Sigmoid colon (tissue), 4 donors: ENCODE data around the gene CHCHD6.

Experiments used
- EP300 ChIP-seq, 4 donors: sonication (generic); formaldehyde crosslinking; IDR thresholded peaks; one replicate each; pipeline ENCODE4 v1.6.1; 2017; ENCODE audit warnings: antibody characterized with exemption in 4 of 4
- POLR2A ChIP-seq, 2 donors: fragments of 450-650 bp; IDR thresholded peaks; one replicate each; pipeline ENCODE4 v1.6.1; 2016; ENCODE audit warnings: antibody characterized with exemption in 2 of 2, mild to moderate bottlenecking in 2 of 2, moderate library complexity in 2 of 2
- POLR2AphosphoS5 ChIP-seq, 4 donors: sonication (generic); formaldehyde crosslinking; IDR thresholded peaks; one replicate each; pipeline ENCODE4 v1.6.1; 2017; ENCODE audit warnings: antibody characterized with exemption in 4 of 4
- TF ChIP-seq, protein P1 (sequence below), 4 experiments: fragments of 450-650 bp in 3 of 4; fragments of 200-600 bp in 1 of 4; IDR thresholded peaks; one replicate each; pipeline ENCODE4 v1.5.1; 2016 to 2019; ENCODE audit warnings: antibody characterized with exemption in 4 of 4, mild to moderate bottlenecking in 3 of 4, moderate library complexity in 2 of 4

DNA sequence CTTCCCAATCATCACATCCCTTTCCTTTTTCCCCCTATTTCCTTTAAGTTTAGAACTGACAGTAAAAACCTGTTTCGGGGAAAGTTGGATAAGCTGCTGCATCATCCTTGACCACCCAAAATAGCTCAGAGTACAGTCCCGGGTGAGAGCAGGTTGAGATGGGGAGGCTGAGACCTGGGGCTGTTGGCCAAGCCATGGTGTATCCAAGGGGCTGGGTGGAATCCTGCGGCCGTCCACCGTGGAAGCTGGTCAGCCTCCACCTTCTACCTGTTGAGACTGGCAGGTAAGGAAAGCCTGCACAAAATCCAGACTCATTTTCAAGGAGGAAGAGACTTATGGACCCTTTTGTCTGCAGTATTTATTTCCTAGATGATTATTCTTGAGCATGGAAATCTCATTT is 150.6 kb downstream of the CHCHD6 start:
- TF ChIP-seq, protein P1, sequence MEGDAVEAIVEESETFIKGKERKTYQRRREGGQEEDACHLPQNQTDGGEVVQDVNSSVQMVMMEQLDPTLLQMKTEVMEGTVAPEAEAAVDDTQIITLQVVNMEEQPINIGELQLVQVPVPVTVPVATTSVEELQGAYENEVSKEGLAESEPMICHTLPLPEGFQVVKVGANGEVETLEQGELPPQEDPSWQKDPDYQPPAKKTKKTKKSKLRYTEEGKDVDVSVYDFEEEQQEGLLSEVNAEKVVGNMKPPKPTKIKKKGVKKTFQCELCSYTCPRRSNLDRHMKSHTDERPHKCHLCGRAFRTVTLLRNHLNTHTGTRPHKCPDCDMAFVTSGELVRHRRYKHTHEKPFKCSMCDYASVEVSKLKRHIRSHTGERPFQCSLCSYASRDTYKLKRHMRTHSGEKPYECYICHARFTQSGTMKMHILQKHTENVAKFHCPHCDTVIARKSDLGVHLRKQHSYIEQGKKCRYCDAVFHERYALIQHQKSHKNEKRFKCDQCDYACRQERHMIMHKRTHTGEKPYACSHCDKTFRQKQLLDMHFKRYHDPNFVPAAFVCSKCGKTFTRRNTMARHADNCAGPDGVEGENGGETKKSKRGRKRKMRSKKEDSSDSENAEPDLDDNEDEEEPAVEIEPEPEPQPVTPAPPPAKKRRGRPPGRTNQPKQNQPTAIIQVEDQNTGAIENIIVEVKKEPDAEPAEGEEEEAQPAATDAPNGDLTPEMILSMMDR (IDR thresholded peaks at IDR 0.05): no peak
- no peak for TF ChIP-seq POLR2AphosphoS5 (IDR thresholded peaks at IDR 0.05)
- no peak for TF ChIP-seq POLR2A (IDR thresholded peaks at IDR 0.05)
- TF ChIP-seq EP300 (IDR thresholded peaks at IDR 0.05): no peak
